ENCODE measurements around the gene PI4KA. TPM values are rescaled to one million over a fixed set of nuclear protein-coding genes. Genes with fewer than 3 reads are reported as not detected.
"Not testable (repeated sequence)": the region's sequence is repeated elsewhere in the genome, so short reads cannot be mapped to it uniquely, and the experiment has no call there.

Gene PI4KA
- total and polyA plus RNA-seq, 2 of the 13 experiments (the other 11 are each of a cell fraction or from before 2014, with no cell fraction given): 27.4 to 56.4 TPM

- TF ChIP-seq STAT6 (CRISPR knock-in tag; IDR thresholded peaks at IDR 0.05; ENCODE audit: borderline replicate concordance) (no peak), GATAD1 (CRISPR knock-in tag; IDR thresholded peaks at IDR 0.05) (no peak), HOXA3 (CRISPR knock-in tag; IDR thresholded peaks at IDR 0.05) (no peak), ZNF589 (CRISPR knock-in tag; conservative IDR thresholded peaks at IDR 0.05) (no peak), KLF12 (CRISPR knock-in tag; IDR thresholded peaks at IDR 0.05; ENCODE audit: borderline replicate concordance) (no peak)
Measured at GRCh38 chr22:20903093-20903492, 44.5 kb upstream of the PI4KA start (continued).

GRCh38 chr22:20901093-20902033 is 42.8 kb upstream of the PI4KA start:
- H3K9ac ChIP-seq (ENCODE audit: insufficient read depth, low read depth, low read length); H3K36me3 ChIP-seq (replicated peaks in 1 of 2; ENCODE audit: control insufficient read depth in 1 of 2, insufficient read depth in 2 of 2, low read length in 2 of 2); H2AFZ ChIP-seq (ENCODE audit: low read length); intact Hi-C loops (cut with micrococcal nuclease; ENCODE audit: unreplicated experiment); BruUV-seq (replicated peaks); DNase-seq (ENCODE audit: low spot score); H3K9me3 ChIP-seq (ENCODE audit: low read length); H3K4me2 ChIP-seq (ENCODE audit: low read depth, low read length); H3K79me2 ChIP-seq (ENCODE audit: insufficient read depth, low read length); H3K27me3 ChIP-seq (ENCODE audit: control insufficient read depth in 1 of 2, insufficient read depth in 2 of 2, low read length in 2 of 2); POLR2A ChIA-PET; FAIRE-seq; H3K27ac ChIP-seq (ENCODE audit: extremely low read length, insufficient read depth, low read length); CTCF ChIA-PET (ENCODE audit: low intra/inter-chr PET ratio, low total read pairs); ATAC-seq; H3K4me3 ChIP-seq (replicated peaks in 1 of 3; ENCODE audit: insufficient read depth in 1 of 3, low read depth in 2 of 3, low read length in 3 of 3); H4K20me1 ChIP-seq (ENCODE audit: insufficient read depth, low read length); in situ Hi-C loops (cut with HindIII; ENCODE audit: extremely low pct_ligation_motif_present, low pct_unique_long_range_greater_than_20kb): not testable (repeated sequence)
- WGBS (ENCODE audit: low lambda C conversion rate): 74% methylated on average over 18 of the region's 18 CpGs
- peaks cover 24% of the 10 kb centered on the region for H3K4me1 ChIP-seq (ENCODE audit: insufficient read depth, low read length)

All from HepG2 (cell line).